Calu3 (cell line): ENCODE measurements around the gene KCNIP3. TPM values are rescaled to one million over a fixed set of nuclear protein-coding genes. Genes with fewer than 3 reads are reported as not detected.

ENCODE experiments used
- BruUV-seq: library from RNA; stranded (reverse); fragments of 400-500 nt; replicated peaks from 2 replicates; lab custom pipeline; 2021; lab: Mats Ljungman, UMichigan
- CTCF ChIA-PET: fragments of 300-600 bp; sonication (Branson Sonifier 250); formaldehyde crosslinking; loops from one replicate; lab custom pipeline; 2022; ENCODE audit warnings: antibody characterized with exemption; lab: Charles Lee
- DNase-seq: peaks from one replicate; pipeline ENCODE4 v3.0.0; 2022
- H3K27ac Mint-ChIP-seq: one replicate; pipeline ENCODE4 v1.8.0; 2022; ENCODE audit warnings: mixed read lengths; ENCODE audit not compliant: unreplicated experiment
- H3K27me3 Mint-ChIP-seq: one replicate; pipeline ENCODE4 v1.8.0; 2022; ENCODE audit warnings: mixed read lengths; ENCODE audit not compliant: unreplicated experiment
- H3K36me3 Mint-ChIP-seq: one replicate; pipeline ENCODE4 v1.8.0; 2022; ENCODE audit warnings: mild to moderate bottlenecking, moderate library complexity, mixed read lengths; ENCODE audit not compliant: insufficient read depth, unreplicated experiment
- H3K4me1 Mint-ChIP-seq: one replicate; pipeline ENCODE4 v1.8.0; 2022; ENCODE audit warnings: mild to moderate bottlenecking, low read depth, mixed read lengths; ENCODE audit not compliant: unreplicated experiment
- H3K4me3 Mint-ChIP-seq: one replicate; pipeline ENCODE4 v1.8.0; 2022; ENCODE audit warnings: mild to moderate bottlenecking, low read depth, moderate library complexity, mixed read lengths; ENCODE audit not compliant: unreplicated experiment
- H3K9me3 Mint-ChIP-seq: one replicate; pipeline ENCODE4 v1.8.0; 2022; ENCODE audit warnings: low read depth, mixed read lengths; ENCODE audit not compliant: unreplicated experiment
- CTCF ChIP-seq: fragments of 200-600 bp; IDR thresholded peaks from one replicate; pipeline ENCODE4 v1.8.0; 2022; ENCODE audit warnings: antibody characterized with exemption; ENCODE audit not compliant: unreplicated experiment
- intact Hi-C: fragments of 100-400 bp; cut with micrococcal nuclease; formaldehyde crosslinking; loops from one replicate; pipeline ENCODE4 v1.10.0; 2022; ENCODE audit not compliant: unreplicated experiment
- total RNA-seq: library from RNA; stranded (reverse); gene quantifications from 2 replicates; pipeline ENCODE4 v1.2.3, GENCODE V29; 2022

Gene KCNIP3
- total RNA-seq, 1 experiment from 2014 or later: 1.1 TPM

GRCh38 chr2:95391641-95392310 is 94.6 kb downstream of the KCNIP3 start:
- Mint-ChIP-seq H3K4me1 (no peaks in the 10 kb centered on the region), H3K4me3 (no peak overlapping the region), H3K36me3 (no peaks in the 10 kb centered on the region), H3K9me3 (no peaks in the 10 kb centered on the region), H3K27ac (no peak overlapping the region), H3K27me3 (peaks cover 13% of the 10 kb centered on the region)
- BruUV-seq: no TSS peak
- no peak for DNase-seq
- no peak for TF ChIP-seq CTCF
- CTCF ChIA-PET: interaction anchor here (0.6 kb wide), 1 partner anchor 30 kb away, joined by 3 read pairs; no protein-coding TSS in a partner anchor
- intact Hi-C loops: no loop called here

GRCh38 chr2:95392320-95392719 is 95.2 kb downstream of the KCNIP3 start:
- intact Hi-C loops: no loop called here
- BruUV-seq: no TSS peak
- Mint-ChIP-seq H3K27ac (no peak overlapping the region), H3K36me3 (no peaks in the 10 kb centered on the region), H3K9me3 (no peaks in the 10 kb centered on the region), H3K27me3 (peaks cover 13% of the 10 kb centered on the region), H3K4me1 (no peaks in the 10 kb centered on the region), H3K4me3 (no peak overlapping the region)
- CTCF ChIA-PET: interaction anchor here (0.6 kb wide), 1 partner anchor 31 kb away, joined by 3 read pairs; no protein-coding TSS in a partner anchor
- DNase-seq: no peak
- TF ChIP-seq CTCF: no peak

GRCh38 chr2:95392730-95393455 is 95.7 kb downstream of the KCNIP3 start:
- no peaks in the 10 kb centered on the region for H3K9me3 Mint-ChIP-seq
- TF ChIP-seq CTCF: no peak
- intact Hi-C loops: no loop called here
- CTCF ChIA-PET: no interaction called here
- no peaks in the 10 kb centered on the region for H3K4me1 Mint-ChIP-seq
- no peak overlapping the region for H3K27ac Mint-ChIP-seq
- H3K27me3 Mint-ChIP-seq: peaks cover 13% of the 10 kb centered on the region
- H3K36me3 Mint-ChIP-seq: no peaks in the 10 kb centered on the region
- DNase-seq: no peak
- BruUV-seq: no TSS peak
- no peak overlapping the region for H3K4me3 Mint-ChIP-seq

GRCh38 chr2:95393901-95394300 is 96.8 kb downstream of the KCNIP3 start:
- Mint-ChIP-seq H3K4me1 (no peaks in the 10 kb centered on the region), H3K27me3 (peaks cover 13% of the 10 kb centered on the region), H3K9me3 (no peaks in the 10 kb centered on the region), H3K4me3 (no peak overlapping the region), H3K27ac (no peak overlapping the region), H3K36me3 (no peaks in the 10 kb centered on the region)
- no TSS peak for BruUV-seq
- DNase-seq: no peak
- intact Hi-C loops: no loop called here
- TF ChIP-seq CTCF: no peak
- CTCF ChIA-PET: no interaction called here
